Caco-2 (cell line): ENCODE data around the gene ADH1C. TPM values are rescaled to one million over a fixed set of nuclear protein-coding genes. Genes with fewer than 3 reads are reported as not detected.

Source experiments
- BruUV-seq: library from RNA; stranded (reverse); fragments of 400-500 nt; replicated peaks from 2 replicates; lab custom pipeline; 2021; lab: Mats Ljungman, UMichigan
- CTCF ChIA-PET: fragments of 300-600 bp; sonication (Branson Sonifier 250); formaldehyde crosslinking; loops from one replicate; lab custom pipeline; 2022; ENCODE audit warnings: antibody characterized with exemption; lab: Charles Lee
- POLR2A ChIA-PET: fragments of 300-600 bp; sonication (Branson Sonifier 250); formaldehyde crosslinking; loops from one replicate; lab custom pipeline; 2022; ENCODE audit warnings: antibody characterized with exemption; lab: Charles Lee
- DNase-seq, 2 experiments: peaks; one replicate each; pipeline versions ENCODE4 v3.0.0 to v3.0.0-alpha.2; 2020 to 2022
- H3K27me3 ChIP-seq: replicated peaks from 2 replicates; pipeline ENCODE4 v1.6.0; 2011; ENCODE audit warnings: low read length; ENCODE audit not compliant: control insufficient read depth, insufficient read depth
- H3K36me3 ChIP-seq: 2 replicates; pipeline ENCODE4 v1.5.1; 2011; ENCODE audit warnings: low read length; ENCODE audit not compliant: control insufficient read depth, insufficient read depth
- H3K4me1 ChIP-seq: fragments of 250-450 bp; sonication (Bioruptor Pico); 2 replicates; pipeline ENCODE4 v1.5.1; 2020; ENCODE audit warnings: mild to moderate bottlenecking
- H3K4me3 ChIP-seq: 2 replicates; pipeline ENCODE4 v1.5.1; 2011; ENCODE audit warnings: low read depth, mild to moderate bottlenecking, control low read depth, low read length
- H3K9me3 ChIP-seq: fragments of 250-450 bp; sonication (Bioruptor Pico); 2 replicates; pipeline ENCODE4 v1.5.1; 2020; ENCODE audit warnings: mild to moderate bottlenecking, moderate library complexity
- H3K27ac Mint-ChIP-seq: one replicate; pipeline ENCODE4 v1.8.0; 2022; ENCODE audit warnings: mixed read lengths; ENCODE audit not compliant: unreplicated experiment
- H3K27me3 Mint-ChIP-seq: one replicate; pipeline ENCODE4 v1.8.0; 2022; ENCODE audit warnings: mixed read lengths; ENCODE audit not compliant: insufficient read depth, unreplicated experiment
- H3K36me3 Mint-ChIP-seq: one replicate; pipeline ENCODE4 v1.8.0; 2022; ENCODE audit warnings: mild to moderate bottlenecking, mixed read lengths; ENCODE audit not compliant: insufficient read depth, unreplicated experiment
- H3K4me1 Mint-ChIP-seq: one replicate; pipeline ENCODE4 v1.8.0; 2022; ENCODE audit warnings: low read depth, mixed read lengths; ENCODE audit not compliant: unreplicated experiment
- H3K4me3 Mint-ChIP-seq: one replicate; pipeline ENCODE4 v1.8.0; 2022; ENCODE audit warnings: mild to moderate bottlenecking, moderate library complexity, mixed read lengths; ENCODE audit not compliant: unreplicated experiment
- H3K9me3 Mint-ChIP-seq: one replicate; pipeline ENCODE4 v1.8.0; 2022; ENCODE audit warnings: mixed read lengths; ENCODE audit not compliant: unreplicated experiment
- intact Hi-C: fragments of 100-400 bp; cut with micrococcal nuclease; formaldehyde crosslinking; loops from one replicate; pipeline ENCODE4 v1.10.0; 2022; ENCODE audit not compliant: unreplicated experiment
- total RNA-seq: library from RNA; stranded (reverse); gene quantifications from 2 replicates; pipeline ENCODE4 v1.2.3, GENCODE V29; 2022
- TF ChIP-seq, protein P1 (sequence below), 2 experiments: fragments of 200-600 bp in 1 of 2; IDR thresholded peaks; 1 replicate in 1 of 2; 2 replicates in 1 of 2; pipeline versions ENCODE4 v1.5.1 to v1.8.0; 2011 to 2022; ENCODE audit warnings: antibody characterized with exemption in 1 of 2, control low read depth in 1 of 2, inconsistent platforms in 1 of 2, low read depth in 1 of 2, low read length in 1 of 2, mild to moderate bottlenecking in 1 of 2, moderate library complexity in 1 of 2; ENCODE audit not compliant: insufficient read depth in 1 of 2, severe bottlenecking in 1 of 2, unreplicated experiment in 1 of 2

The ADH1C gene
- total RNA-seq, 1 experiment from 2014 or later: 0.23 TPM

DNA sequence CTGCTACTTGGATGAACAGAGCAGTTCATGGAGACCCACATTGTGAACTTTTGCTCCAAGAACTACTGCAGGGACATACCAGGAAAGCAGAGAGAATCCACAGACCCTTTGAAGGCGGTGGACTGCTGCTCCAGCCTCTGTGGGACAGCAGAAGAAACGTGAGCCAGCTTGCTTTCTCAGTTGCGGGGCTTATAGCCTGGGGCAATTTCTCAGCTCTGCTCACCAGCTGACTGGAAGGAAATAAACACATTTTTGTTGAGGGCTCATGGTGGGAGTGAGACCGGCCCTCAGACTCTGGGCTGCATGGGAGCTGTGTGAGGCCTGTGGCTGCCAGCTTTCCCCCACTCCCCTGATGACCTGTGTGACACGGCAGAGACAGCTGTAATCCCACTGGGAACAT is 59.2 kb downstream of the ADH1C start:
- H3K36me3 ChIP-seq: no peaks in the 10 kb centered on the region
- H3K4me1 ChIP-seq: no peaks in the 10 kb centered on the region
- intact Hi-C loops: no loop called here
- H3K9me3 ChIP-seq: no peaks in the 10 kb centered on the region
- ChIA-PET POLR2A (no interaction called here), CTCF (no interaction called here)
- Mint-ChIP-seq H3K27ac (no peak overlapping the region), H3K4me1 (no peaks in the 10 kb centered on the region), H3K27me3 (no peaks in the 10 kb centered on the region), H3K9me3 (peaks cover 18% of the 10 kb centered on the region), H3K4me3 (no peak overlapping the region), H3K36me3 (no peaks in the 10 kb centered on the region)
- H3K27me3 ChIP-seq: no peaks in the 10 kb centered on the region
- DNase-seq: no peak
- no peak overlapping the region for H3K4me3 ChIP-seq
- BruUV-seq: no TSS peak
- TF ChIP-seq, protein P1, sequence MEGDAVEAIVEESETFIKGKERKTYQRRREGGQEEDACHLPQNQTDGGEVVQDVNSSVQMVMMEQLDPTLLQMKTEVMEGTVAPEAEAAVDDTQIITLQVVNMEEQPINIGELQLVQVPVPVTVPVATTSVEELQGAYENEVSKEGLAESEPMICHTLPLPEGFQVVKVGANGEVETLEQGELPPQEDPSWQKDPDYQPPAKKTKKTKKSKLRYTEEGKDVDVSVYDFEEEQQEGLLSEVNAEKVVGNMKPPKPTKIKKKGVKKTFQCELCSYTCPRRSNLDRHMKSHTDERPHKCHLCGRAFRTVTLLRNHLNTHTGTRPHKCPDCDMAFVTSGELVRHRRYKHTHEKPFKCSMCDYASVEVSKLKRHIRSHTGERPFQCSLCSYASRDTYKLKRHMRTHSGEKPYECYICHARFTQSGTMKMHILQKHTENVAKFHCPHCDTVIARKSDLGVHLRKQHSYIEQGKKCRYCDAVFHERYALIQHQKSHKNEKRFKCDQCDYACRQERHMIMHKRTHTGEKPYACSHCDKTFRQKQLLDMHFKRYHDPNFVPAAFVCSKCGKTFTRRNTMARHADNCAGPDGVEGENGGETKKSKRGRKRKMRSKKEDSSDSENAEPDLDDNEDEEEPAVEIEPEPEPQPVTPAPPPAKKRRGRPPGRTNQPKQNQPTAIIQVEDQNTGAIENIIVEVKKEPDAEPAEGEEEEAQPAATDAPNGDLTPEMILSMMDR (IDR thresholded peaks at IDR 0.05; ENCODE audit: insufficient read depth in 1 of 2, low read depth in 1 of 2, low read length in 1 of 2, severe bottlenecking in 1 of 2, unreplicated experiment in 1 of 2): no peak

DNA sequence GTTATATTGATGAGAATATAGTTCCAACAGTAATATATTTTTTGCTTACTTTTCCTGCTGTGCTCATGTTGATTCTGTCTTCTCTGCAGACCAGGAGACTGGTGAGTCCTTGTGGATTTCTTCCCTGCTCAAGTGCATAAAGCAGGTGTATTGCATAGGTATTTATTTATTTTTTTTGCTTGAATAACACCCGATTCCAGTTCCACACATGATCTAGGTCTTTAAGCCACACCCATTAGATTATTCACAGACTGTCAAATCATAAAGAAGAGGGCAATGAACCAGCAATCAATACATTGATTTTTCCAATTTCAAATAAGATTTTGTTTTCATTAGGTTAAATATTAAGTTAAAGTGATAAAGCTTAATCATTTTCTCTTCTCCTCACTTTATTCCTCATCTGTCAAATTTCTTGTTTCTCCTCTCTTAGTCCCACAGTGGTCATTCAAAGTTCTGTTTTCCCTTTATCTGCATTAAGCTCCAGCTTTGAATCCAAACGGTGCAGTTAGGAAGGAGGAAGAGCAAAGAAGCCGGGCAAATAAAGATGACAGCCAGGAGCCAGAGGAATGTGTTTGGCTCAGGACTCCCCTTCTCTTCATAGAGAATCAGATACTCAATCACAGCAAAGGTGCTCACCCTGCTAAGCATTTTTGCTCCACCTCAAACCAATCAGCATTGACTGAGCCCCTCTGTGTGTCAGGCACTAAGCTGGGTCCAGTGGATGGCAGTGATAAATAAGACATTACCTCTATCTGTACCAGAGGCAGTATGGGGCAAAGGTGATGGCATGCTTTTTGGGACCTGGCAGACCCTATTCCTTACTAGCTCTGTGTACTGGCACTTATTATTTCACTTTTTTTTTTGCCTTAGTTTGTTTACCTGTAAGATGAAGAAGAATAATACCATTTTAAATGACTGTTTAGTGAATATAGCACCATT is 61.4 kb downstream of the ADH1C start, which contains the start of gene ADH1A:
Gene ADH1A (minus strand): TSS at position 138 of the 939 bp plus-strand sequence. CDS start 71 bp downstream, at position 67.
- POLR2A ChIA-PET: no interaction called here
- H3K4me1 ChIP-seq: no peaks in the 10 kb centered on the region
- TF ChIP-seq, protein P1 (IDR thresholded peaks at IDR 0.05; ENCODE audit: insufficient read depth in 1 of 2, low read depth in 1 of 2, low read length in 1 of 2, severe bottlenecking in 1 of 2, unreplicated experiment in 1 of 2): no peak
- intact Hi-C loops: no loop called here
- Mint-ChIP-seq H3K9me3 (peaks cover 12% of the 10 kb centered on the region), H3K4me3 (no peak within 1 kb of the TSS), H3K4me1 (no peaks in the 10 kb centered on the region), H3K27ac (no peak within 1 kb of the TSS), H3K36me3 (no peaks in the 10 kb centered on the region), H3K27me3 (no peaks in the 10 kb centered on the region)
- H3K27me3 ChIP-seq: no peaks in the 10 kb centered on the region
- DNase-seq: no peak
- BruUV-seq: no TSS peak
- H3K4me3 ChIP-seq: no peak within 1 kb of the TSS
- H3K9me3 ChIP-seq: no peaks in the 10 kb centered on the region
- CTCF ChIA-PET: no interaction called here
- no peaks in the 10 kb centered on the region for H3K36me3 ChIP-seq

Other genes with a start within 250 kb of the ADH1C start
- gene ADH4, start 208.4 kb downstream of the ADH1C start, total RNA-seq: 2.2 and 2.5 TPM in 2 replicates
- gene ADH6, start 133.5 kb downstream of the ADH1C start, total RNA-seq: 6.8 and 9.1 TPM in 2 replicates
- not detected in 2 replicates for gene ADH1A, start 61.8 kb downstream of the ADH1C start, total RNA-seq
- 0.30 TPM in 1 of 2 replicates, not detected in the other for gene ADH1B, start 31.3 kb downstream of the ADH1C start, total RNA-seq
- gene ADH7, start 82.6 kb upstream of the ADH1C start, total RNA-seq: not detected in 2 replicates
- not detected in 2 replicates for gene C4orf17, start 158.3 kb upstream of the ADH1C start, total RNA-seq
- gene TRMT10A, start 211.3 kb upstream of the ADH1C start, total RNA-seq: 5.1 and 5.8 TPM in 2 replicates
- gene MTTP, start 222.1 kb upstream of the ADH1C start, total RNA-seq: 0.77 and 2.1 TPM in 2 replicates